Urothelium cell line (cell line): ENCODE data around the gene SLC10A7.

ENCODE experiments used
- DNase-seq: peaks from one replicate; pipeline ENCODE4 v3.0.0; 2011; ENCODE audit warnings: low spot score, mixed read lengths
- FAIRE-seq: peaks from 2 replicates; lab custom pipeline; 2011; peaks lifted over from hg19 to GRCh38; lab: Jason Lieb, UNC

The SLC10A7 gene

GRCh38 chr4:146498291-146498690 is 23.4 kb downstream of the SLC10A7 start:
- FAIRE-seq (no peak), DNase-seq (no peak)

- FAIRE-seq (no peak), DNase-seq (no peak)
Measured at GRCh38 chr4:146495269-146495668, 26.5 kb downstream of the SLC10A7 start.

- FAIRE-seq (no peak), DNase-seq (no peak)
Measured at GRCh38 chr4:146494143-146494542, 27.6 kb downstream of the SLC10A7 start.

- no peak for FAIRE-seq
Measured at GRCh38 chr4:146490106-146490505, 31.6 kb downstream of the SLC10A7 start.

GRCh38 chr4:146488495-146489174 is 33.1 kb downstream of the SLC10A7 start:
- FAIRE-seq, result no peak

More at GRCh38 chr4:146490106-146490505, 31.6 kb downstream of the SLC10A7 start:
- no peak for DNase-seq

GRCh38 chr4:146486565-146486964 is 35.2 kb downstream of the SLC10A7 start:
- DNase-seq (no peak), FAIRE-seq (no peak)

More at GRCh38 chr4:146488495-146489174, 33.1 kb downstream of the SLC10A7 start:
- no peak for DNase-seq

GRCh38 chr4:146485968-146486367 is 35.8 kb downstream of the SLC10A7 start:
- FAIRE-seq (no peak), DNase-seq (no peak)

GRCh38 chr4:146482788-146483187 is 39.0 kb downstream of the SLC10A7 start:
- FAIRE-seq, result no peak
- no peak for DNase-seq

GRCh38 chr4:146481246-146481645 is 40.5 kb downstream of the SLC10A7 start:
- FAIRE-seq, result no peak
- DNase-seq, result no peak

- FAIRE-seq (no peak), DNase-seq (no peak)
Measured at GRCh38 chr4:146478009-146478408, 43.7 kb downstream of the SLC10A7 start.

- FAIRE-seq, result no peak
- DNase-seq, result no peak
Measured at GRCh38 chr4:146477054-146477453, 44.7 kb downstream of the SLC10A7 start.

- no peak for FAIRE-seq
Measured at GRCh38 chr4:146472404-146472803, 49.3 kb downstream of the SLC10A7 start.

GRCh38 chr4:146470604-146471003 is 51.1 kb downstream of the SLC10A7 start:
- FAIRE-seq (no peak), DNase-seq (no peak)

More at GRCh38 chr4:146472404-146472803, 49.3 kb downstream of the SLC10A7 start:
- no peak for DNase-seq

- DNase-seq, result no peak
- no peak for FAIRE-seq
Measured at GRCh38 chr4:146469022-146469421, 52.7 kb downstream of the SLC10A7 start.

- DNase-seq (no peak), FAIRE-seq (no peak)
Measured at GRCh38 chr4:146465628-146466027, 56.1 kb downstream of the SLC10A7 start.

- no peak for DNase-seq
- no peak for FAIRE-seq
Measured at GRCh38 chr4:146462251-146462650, 59.5 kb downstream of the SLC10A7 start.

- FAIRE-seq (no peak), DNase-seq (no peak)
Measured at GRCh38 chr4:146458594-146458993, 63.1 kb downstream of the SLC10A7 start.

- FAIRE-seq, result no peak
- DNase-seq, result no peak
Measured at GRCh38 chr4:146456681-146457080, 65.1 kb downstream of the SLC10A7 start.

GRCh38 chr4:146453181-146453807 is 68.4 kb downstream of the SLC10A7 start:
- DNase-seq (no peak), FAIRE-seq (no peak)

- no peak for FAIRE-seq
- no peak for DNase-seq
Measured at GRCh38 chr4:146450524-146450923, 71.2 kb downstream of the SLC10A7 start.

GRCh38 chr4:146446555-146446954 is 75.2 kb downstream of the SLC10A7 start:
- FAIRE-seq, result no peak

More at GRCh38 chr4:146446555-146446954, 75.2 kb downstream of the SLC10A7 start:
- no peak for DNase-seq
